GDM1 (cell line): Measurements from ENCODE around the gene C1orf198.
"Not testable (repeated sequence)": the region's sequence is repeated elsewhere in the genome, so short reads cannot be mapped to it uniquely, and the experiment has no call there.

Experiments used
- DNase-seq: peaks from one replicate; lab custom pipeline; 2025; lab: John Stamatoyannopoulos, UW

Gene C1orf198

DNA sequence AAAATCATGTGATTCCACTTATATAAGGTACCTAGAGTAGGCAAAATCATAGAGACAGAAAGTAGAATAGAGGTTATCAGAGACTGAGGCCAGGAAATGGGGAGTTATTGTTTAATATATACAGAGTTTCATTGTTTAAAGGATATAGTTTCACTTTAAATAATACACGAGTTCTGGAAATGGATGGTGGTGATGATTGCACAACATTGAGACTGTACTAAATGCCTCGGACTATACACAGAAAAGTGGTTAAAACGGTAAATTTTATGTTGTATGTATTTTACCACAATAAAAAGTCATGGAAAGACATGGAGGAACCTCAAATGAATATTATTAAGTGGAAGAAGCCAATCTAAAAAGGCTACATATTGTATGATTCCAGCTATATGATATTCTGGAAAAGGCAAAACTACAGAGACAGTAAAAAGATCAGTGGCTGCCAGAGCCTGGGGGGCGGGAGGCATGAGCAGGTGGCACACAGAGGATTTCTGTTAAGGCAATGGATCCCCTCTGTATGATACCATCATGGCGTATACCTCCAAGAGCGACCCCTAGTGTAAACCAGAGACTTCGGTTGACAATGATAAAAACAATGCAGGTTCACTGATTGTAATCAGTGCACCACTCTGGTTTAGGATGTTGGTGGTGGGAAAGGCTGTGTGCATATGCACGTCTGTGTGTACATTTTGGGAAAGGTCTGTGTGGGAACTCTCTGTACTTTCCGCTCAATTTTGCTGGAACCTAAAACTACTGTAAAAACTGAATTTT, 7.5 kb downstream of the C1orf198 start:
- DNase-seq = no peak

DNA sequence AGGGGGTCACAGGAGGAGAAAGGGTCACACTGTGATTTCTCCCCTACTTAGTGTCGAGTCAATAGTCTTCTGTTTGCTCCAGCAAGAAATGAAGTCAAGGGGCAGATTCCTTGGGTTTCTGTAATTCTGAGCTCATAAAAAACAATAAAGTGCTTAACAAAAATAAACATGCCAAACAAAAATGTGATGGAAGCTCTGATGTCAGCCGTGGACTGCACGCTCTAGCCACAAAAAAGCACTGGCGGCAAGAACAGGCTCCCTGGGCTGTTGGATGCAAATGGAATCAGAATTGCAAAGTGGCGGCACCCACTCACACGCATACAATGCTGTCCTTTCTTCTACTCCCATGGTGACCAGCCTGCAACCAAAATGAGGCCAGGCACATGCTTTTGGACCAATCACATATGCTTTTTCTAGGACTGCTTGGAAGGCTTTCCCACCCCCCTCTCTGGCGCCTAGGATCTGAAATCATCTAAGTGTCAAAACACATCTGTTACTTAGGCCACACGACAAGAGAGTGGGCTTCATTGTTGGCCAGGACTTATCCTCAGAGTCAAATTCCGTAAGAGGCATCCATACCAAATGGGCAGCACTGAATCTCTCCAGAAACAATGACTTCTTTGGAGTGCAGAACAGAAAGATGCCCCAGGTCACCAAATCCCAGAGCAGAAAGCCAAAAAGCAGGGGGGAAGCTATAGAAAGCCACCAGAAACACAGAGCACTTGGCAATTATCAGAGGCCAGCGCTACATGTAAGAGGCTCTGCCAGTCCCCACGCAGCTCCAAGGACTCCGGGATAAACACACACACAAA, 9.2 kb downstream of the C1orf198 start:
- no peak for DNase-seq

DNA sequence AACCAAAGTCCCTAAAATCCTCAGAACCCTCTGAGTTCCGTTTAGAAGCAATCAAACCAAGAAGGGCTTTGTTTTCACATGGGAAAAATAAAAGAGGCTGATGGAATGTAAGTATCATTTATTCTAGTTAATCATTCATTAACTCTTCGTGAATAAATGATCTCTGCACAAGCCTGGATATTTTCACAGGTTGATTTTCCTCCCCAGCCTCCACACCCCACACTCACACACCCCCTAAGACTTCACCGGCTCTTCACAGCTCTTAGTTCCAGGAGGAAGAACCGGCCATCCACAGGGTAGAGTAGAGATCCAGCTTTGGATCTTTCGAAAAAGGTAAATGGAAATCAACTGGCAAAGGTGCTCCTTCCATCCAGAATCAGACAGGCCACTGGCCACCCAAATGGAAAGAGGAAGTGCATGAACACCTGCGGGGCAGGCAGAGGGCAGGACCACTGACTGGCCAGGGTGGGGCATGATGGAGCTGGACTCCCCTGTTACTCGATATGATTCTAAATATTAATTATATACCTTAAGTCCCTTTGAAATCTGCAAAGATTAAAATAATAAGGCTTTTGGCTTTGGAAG, 10.0 kb downstream of the C1orf198 start:
- DNase-seq = no peak

DNA sequence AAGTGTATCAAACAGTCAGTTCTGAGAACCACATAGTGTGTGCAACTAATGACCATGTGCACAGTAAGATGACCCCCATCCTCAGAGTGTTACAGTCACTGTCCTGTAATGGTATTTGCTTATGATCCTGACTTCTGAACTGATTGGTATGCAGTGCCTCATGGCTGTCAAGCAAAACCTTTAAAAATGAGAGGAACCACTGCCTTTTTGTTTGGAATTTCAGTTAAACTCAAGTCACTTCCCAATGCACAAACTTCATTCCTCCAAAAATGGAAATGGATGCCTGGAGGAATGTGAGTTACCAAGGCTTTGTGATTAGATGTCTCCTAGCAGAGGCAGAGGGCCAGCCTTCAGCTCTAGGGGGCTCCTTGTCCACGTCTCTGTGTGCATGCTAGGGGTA, 10.5 kb downstream of the C1orf198 start:
- DNase-seq = no peak

DNA sequence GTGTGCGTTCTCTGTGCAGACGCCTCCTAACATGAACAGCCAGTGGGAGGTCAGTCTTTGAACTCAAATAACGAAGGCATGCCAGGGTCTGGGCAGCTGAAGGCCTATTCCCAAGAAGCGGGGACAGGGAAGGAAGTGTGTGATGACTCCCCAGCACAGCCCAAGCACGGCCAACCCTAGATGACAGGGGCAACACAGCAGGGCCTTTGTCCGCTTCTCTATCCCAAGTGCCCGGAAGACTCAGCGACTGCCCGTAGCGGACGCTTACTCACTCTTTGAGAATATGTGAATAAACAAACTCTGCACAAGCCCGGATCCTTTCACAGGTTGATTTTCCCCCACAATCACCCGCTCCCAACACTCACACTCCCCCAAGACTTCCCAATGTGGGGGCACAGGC, 11.2 kb downstream of the C1orf198 start:
- no peak for DNase-seq

DNA sequence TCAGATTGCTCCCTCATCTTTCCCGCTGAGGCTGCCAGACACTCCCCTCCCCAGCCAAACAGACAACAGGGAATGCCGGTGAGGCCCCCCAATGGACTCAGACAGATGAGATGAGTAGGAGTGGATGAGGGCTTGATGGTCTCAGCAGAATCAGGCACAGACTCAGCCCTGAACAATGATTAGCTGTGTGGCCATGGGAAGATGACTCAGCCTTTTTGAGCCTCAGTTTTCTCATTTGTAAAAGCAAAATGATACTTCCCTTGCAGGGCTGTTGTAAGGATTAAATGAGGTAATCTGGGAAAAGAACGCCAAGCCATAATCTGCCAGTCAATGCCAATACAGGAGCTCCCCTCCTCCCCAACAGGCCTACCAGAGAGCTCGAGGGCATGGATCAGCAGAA, 12.4 kb downstream of the C1orf198 start:
- no peak for DNase-seq

DNA sequence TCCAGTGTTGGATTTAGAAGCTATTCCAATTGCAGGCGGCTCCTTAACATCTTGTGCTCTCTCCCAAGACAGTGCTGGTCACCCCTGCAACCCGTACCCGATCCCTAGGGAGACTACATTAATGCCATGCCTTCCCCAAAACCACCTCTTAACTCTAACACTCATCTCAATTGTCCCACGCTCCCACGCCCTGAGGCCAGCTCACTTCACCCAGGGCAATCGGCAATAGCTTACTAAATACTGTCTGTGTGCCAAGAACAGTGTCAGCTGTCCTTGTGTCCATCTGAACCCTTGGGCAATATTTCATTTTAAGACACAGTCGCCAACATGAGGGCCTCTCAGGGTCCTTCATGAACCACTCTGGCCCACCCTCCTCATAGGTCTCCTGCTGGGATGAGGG, 13.9 kb downstream of the C1orf198 start:
- no peak for DNase-seq

DNA sequence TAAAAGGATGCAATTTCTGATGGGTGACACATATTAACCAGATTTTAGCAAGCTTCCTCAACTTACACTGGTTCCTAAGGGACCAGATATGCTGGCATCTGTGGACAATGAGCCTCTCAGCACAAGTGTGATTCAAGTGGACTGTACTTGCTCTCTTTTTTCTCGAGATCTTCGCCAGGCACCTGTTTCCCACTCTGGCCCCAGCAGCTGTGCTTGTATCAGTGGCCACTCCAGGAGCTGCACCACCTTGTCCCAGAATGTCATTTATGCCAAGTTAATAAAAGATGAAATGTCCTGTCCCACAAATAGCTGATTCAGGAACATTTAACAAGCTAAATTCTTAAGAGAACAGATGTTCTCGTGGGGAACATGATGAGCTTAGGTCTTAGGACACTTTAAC, 14.6 kb downstream of the C1orf198 start:
- DNase-seq = no peak

DNA sequence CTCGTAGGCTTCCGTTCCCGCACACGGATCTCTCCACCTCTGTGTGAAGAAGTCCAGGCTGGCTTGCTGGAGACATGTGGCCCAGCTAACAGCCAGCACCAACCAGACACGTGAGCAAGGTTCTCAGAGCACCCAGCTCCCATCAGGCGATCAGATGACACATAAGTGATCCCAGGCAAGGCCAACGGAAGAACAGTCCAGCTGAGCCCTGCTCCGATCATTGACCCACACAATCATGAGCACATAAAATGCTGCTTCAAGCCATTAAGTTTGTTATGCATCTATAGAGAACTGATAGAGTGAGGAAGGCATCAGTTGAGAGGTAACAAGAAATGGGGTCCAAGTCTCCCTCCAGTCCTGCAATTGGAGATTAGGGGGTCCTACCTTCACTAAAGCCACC, 15.4 kb downstream of the C1orf198 start:
- DNase-seq = no peak

DNA sequence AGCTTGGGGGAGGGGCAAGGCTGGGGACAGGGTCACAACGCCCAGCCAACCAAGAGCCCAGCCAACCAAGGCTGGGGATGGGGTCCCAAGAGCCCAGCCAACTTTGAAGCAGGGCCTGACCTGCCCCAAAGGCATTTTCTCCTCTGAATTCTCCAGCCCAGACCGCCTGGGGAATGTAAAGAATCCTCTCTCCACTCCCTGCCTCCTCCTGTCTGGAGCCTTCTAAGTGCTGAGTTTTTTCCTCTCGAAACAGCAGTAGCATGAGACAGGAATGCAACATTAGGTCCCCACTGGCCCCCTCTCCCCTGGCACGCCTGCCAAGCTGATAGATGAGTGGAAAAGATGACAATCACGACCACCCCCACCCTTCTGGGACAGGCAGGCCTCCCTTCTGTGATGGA, 17.0 kb downstream of the C1orf198 start:
- no peak for DNase-seq

DNA sequence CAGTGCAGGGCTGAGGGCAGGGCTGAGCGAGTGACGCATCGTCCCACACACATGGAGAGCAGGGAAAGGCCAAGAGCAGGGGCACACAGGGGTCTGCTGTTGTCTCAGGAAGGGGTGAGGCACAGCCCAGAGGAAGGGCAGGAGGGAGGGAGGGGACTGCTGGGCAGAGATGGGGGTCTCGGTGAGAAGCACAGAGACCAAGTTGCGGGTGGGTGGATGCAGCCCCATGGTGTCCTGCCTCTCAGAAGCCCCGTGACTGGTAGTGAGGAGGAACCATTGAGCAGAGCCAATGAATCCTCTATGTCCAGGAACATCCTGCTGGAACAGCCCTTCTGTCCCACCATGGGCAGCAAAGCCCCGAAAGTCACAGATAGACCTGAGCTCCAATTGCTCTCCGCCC, 17.8 kb downstream of the C1orf198 start:
- DNase-seq = no peak

DNA sequence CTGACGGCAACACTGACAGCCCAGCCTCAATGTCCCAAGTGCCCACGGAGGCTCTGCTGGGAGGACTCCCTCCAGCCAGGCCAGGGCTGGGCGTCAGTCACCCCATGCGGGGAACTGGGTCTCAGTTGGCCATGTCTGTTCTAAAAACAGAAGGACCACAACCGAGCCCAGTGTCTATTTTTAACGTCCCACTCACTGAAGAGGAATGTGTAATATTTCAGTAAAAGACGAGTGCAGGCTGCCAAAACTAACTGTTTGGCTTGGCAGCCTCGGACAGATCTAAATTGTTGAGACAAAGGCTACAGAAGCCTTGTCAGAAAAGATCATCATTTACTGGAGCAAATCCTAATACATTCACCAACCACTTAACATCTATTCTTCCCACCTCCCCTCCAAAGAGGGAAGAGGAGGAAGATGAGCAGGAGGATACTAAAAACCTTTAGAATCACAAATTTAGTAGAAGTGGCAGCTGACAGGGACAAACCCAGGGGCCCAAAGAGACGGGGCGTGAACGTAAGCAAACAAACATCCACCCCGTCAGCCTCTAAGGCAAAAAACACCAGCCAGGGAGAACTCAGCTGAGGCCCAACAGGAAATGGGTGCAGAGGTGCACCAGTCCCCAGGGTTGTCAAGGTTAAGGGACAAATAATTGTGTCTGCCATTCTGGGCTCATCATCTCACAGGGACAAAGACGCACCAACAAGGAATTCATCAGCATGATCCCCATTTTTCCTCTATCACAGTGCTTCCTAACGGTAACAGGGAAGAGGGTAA, 18.7 kb downstream of the C1orf198 start:
- no peak for DNase-seq

DNA sequence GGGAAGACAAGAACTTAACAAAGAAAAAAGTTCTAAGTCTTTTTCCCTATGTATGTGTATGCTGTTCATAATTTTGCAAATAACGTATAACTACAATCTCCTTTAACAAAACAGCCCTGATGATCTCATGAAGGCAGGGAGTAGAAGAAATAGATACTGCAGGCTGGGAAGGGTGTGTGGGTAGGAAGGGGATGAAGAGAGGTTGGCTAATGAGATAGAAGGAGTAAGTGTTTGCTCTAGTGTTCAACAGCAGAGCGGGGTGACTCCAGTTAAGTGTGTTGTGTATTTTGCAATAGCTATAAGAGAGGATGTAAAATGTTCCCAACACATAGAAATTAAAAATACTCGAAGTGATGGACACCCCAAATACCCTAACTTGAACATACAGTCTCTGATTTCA, 20.1 kb downstream of the C1orf198 start:
- no peak for DNase-seq

DNA sequence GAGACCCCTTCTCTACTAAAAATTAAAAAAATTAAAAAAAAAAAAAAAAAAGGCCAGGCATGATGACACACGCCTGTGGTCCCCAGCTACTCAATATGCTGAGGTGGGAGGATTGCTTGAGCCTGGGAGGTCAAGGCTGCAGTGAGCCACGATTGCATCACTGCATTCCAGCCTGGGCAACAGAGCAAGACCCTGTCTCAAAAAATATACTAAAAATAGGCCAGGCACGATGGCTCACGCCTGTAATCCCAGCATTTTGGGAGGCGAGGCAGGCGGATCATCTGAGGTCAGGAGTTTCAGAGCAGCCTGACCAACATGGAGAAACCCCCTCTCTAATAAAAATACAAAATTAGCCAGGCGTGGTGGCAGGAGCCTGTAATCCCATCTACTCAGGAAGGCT, 23.1 kb downstream of the C1orf198 start:
- DNase-seq = not testable (repeated sequence)

DNA sequence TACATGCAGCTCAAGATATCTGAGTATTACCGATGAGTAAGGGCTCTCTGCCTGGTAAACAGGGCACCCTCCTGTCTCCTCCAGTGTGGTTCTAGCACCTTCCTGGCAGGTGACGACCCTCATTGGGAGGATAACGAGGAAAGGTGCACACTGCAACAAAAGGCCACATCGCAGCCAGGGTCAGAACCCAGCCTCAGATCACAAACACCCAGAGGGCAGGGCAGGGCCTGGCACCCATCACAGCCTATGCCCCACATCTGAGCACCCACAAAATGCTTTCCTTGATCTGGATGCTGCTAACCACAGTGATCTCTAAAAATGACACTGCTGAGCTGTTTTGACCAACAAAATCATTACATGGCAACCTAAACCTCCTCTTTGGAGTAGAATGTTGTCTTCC, 23.8 kb downstream of the C1orf198 start:
- DNase-seq = no peak

DNA sequence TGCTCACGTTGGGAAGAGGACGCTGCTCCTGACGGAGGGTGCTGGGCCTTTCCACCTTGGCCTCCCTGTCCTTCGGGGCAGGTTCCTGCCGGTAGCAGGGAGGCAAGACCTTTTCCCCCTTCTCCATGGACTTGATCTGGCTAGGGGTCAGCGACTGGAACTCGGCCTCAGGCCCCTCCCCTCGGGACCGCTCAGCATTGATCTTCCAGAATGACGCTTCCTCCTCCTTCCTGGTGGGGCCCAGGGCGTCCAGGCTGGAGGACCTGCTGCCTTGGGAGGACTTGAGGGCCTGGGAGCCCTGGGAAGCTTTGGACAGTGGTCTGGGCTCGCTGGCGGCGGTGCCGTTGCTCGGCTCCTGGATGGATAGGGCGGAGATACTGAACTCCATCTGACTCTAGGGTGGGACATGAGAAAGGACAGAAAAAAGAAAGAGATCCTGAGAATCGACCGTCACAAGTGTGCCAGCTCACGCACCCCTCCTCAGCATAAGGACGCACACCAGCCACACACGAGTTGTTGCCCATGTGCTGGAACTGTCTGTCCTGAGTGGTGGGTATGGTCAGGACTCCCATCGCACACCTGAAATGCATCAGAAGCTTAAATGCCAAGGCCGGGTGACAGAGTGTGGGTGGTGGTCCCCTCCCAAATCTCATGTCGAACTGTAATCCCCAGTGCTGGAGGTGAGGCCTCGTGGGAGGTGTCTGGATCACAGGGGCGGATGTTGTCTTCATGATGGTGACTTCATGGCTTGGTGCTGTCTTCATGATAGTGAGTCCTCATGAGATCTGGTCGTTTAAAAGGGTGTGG, 24.6 kb downstream of the C1orf198 start:
- DNase-seq = no peak

DNA sequence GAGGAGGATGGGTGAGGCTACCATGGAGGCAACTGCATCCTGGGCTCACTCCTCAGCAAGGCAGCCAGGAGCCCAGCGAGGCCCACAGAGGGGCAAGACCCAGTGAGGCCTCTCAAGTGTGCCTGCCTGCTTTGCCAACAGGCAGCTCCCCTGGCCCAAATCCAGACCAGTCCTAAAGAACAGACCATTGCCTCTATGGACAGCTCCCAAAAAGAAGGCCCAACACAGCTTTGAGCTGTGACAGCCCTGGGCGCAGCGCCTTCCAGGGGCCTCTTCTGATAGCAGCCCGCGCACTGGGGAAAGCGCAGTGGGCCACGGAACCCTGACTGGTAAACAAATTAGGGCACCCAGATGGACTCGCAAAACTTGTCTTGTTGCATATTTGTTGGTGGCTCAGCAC, 25.5 kb downstream of the C1orf198 start:
- DNase-seq = no peak

DNA sequence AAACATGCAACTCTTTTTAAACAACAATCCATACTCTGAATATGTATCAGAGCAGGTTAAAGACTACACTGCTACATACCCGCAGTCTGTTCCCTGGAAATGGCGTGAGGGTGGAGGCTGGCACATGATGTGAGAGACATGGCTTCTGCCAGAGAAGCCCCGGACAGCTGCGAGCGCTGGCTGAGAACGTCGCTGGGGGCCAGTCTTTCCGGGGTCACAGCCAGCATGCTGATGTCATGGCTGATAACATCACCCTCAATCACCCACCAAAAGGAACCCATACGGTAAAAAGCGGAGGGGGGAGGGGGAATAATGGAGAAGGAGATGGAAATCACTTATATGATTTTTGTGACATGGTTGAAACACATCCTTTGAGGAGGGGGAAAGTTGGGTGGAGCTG, 29.1 kb downstream of the C1orf198 start:
- no peak for DNase-seq

DNA sequence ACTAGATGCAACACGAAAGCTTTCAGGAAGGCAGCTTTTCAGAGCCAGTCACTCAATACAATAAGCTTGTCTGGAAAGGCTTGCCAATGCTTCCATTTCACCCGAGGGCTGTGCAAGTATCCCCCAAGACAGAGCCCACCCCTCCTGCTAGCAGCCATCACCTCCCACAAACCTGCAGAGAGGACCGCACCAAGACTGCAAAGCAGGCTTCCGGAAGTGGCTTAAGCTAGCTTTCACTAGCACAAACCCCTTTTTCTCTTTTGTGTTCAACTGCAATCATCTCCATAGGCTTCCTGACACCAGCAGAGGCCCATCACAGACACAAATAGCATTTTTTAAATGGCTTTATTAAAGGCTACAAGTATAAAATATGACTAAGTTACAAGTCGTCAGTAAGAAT, 31.5 kb downstream of the C1orf198 start:
- DNase-seq = no peak

DNA sequence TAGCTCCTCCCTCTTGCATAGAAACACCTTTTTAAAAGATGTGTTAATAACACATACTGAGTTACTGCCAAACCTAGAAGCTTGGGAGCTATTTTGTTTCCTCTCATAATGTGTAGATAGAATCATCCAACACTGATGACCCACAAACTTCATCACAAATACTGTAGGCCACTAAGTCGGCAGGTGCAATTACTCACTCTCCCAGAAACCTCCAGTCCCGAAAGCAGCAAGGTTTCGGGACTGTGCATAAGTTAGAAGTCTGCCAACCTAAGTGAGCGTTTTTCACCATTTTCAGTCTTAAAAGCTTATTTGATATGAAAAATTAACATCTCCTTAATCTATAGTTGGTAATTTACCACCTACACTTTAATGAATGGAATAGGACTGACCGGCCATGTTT, 32.0 kb downstream of the C1orf198 start:
- DNase-seq = no peak

DNA sequence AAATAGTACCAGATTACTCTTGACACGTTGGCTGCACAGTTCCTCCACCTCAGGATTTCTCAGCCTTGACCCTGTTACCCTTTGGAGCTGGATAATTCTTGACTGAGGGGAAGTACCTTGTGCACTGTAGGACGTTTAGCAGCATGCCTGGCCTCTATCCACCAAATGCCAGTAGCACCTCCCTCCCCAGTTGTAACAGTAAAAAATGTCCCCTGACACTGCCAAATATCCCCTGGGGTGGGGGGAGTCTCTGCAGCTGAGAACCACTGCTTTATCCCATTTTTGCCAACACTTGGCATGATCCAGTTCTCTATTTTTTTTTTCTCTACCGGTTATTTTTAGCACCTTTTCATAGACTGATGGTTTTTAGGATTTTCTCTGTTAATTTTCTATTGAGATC, 34.0 kb downstream of the C1orf198 start:
- no peak for DNase-seq

DNA sequence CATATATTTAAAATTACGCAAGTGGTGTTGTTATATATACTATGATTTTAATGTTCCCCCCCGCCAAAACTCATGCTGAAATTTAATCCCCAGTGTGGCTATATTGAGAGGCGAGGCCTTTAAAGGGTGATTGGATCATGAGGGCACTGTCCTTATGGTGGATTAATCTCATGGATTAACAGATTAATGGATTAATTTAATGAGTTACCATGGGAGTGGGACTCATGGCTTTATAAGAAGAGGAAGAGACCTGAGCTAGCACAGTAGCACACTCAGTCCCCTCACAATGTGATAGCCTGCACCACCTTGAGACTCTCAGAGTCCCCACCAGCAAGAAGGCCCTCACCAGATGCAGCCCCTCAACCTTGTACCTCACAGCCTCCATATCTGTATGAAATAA, 34.8 kb downstream of the C1orf198 start:
- no peak for DNase-seq
